ENCODE results near the gene CCDC40. TPM values are rescaled to one million over a fixed set of nuclear protein-coding genes. Genes with fewer than 3 reads are reported as not detected.
A peak's percentile ranks its signal among the peaks of the same experiment; 100 is the strongest.

CCDC40 gene
- total RNA-seq, 4 donors from 2014 or later: 6.7 to 17.3 (median 9.4) TPM

DNA sequence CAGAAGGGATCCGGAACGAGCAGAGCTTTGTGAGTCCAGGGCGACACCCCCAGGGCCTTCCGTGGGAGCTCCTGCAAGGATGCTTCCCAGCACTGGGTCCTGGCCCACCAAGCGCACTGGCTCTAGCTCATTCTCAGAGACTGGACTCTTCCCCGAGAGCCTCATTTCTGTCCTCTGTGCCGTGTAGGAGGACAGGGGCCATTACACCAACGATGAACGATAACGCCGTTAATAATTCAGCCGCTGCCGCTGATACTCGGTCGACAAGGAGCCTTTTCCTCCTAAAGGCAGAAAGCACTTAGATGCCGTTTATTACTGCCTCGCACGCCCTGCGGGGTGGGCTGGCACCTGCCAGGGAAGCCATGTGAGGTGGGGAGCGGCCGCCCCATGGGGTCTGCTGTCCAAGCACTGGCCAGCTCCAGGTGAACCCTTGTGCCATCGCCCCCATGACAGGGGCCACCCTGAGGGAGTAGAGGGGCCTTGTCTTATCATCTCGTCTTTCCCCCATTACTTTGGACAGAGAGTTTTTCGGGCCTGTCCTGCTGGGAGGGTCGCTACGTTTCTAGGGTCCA is 34.3 kb upstream of the CCDC40 start:
- TF ChIP-seq POLR2A (IDR thresholded peaks at IDR 0.05): no peak
- H3K27me3 ChIP-seq: no peaks in the 10 kb centered on the region
- no peak overlapping the region for H3K27ac ChIP-seq
- no peak overlapping the region for H3K4me3 ChIP-seq (replicated peaks in 1 of 3)
- H3K4me1 ChIP-seq: peaks cover 0 to 15% of the 10 kb centered on the region in 2 donors
- no peaks in the 10 kb centered on the region for H3K36me3 ChIP-seq
- no peak for DNase-seq
- 94 to 97% methylated on average over 21 to 23 of the region's 26 CpGs for WGBS, 2 donors
- intact Hi-C loops (cut with DNase I): no loop called here
- H3K9me3 ChIP-seq: no peaks in the 10 kb centered on the region

DNA sequence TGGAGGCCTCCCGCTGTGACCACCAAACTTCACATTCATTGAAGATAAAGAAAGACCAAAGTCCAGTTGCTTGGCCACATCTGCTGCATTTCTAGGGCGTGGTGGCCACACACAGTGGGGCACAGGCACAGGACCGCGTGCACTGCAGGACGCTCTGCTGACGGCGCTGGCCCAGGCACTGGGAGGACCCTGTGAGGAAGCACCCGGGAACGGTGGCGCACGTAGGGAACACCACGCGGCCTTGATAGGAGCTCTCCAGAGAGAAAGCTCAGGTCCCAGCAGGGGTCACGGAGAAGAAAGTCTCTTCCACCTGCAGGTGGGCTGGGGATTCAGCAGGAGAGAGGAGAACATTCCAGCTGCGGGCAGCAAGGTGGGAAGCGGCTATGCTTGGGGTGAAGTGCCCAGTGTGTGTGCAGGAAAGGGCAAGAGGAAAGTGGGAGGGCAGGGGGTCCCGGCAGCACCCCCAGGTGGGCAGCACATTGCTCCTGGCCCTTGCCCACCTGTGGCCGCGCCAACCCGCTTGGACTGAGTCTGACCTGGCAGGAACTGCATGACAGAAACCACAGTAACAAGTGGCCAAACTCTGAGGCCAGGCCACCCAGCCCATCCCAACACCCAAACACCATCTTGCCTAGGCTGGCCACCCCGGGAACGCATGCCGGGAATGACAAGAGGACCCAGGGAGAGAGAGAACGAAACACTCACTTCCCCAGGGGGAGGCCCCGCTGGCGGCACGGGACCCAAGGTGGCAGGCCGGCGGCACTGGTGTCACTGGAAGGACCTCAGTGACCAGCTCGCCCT is 33.6 kb upstream of the CCDC40 start:
- H3K9me3 ChIP-seq: no peaks in the 10 kb centered on the region
- TF ChIP-seq POLR2A (IDR thresholded peaks at IDR 0.05): no peak
- TF ChIP-seq, protein P1, sequence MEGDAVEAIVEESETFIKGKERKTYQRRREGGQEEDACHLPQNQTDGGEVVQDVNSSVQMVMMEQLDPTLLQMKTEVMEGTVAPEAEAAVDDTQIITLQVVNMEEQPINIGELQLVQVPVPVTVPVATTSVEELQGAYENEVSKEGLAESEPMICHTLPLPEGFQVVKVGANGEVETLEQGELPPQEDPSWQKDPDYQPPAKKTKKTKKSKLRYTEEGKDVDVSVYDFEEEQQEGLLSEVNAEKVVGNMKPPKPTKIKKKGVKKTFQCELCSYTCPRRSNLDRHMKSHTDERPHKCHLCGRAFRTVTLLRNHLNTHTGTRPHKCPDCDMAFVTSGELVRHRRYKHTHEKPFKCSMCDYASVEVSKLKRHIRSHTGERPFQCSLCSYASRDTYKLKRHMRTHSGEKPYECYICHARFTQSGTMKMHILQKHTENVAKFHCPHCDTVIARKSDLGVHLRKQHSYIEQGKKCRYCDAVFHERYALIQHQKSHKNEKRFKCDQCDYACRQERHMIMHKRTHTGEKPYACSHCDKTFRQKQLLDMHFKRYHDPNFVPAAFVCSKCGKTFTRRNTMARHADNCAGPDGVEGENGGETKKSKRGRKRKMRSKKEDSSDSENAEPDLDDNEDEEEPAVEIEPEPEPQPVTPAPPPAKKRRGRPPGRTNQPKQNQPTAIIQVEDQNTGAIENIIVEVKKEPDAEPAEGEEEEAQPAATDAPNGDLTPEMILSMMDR (IDR thresholded peaks at IDR 0.05): no peak
- DNase-seq: no peak
- H3K27me3 ChIP-seq: no peaks in the 10 kb centered on the region
- WGBS, 2 donors: 95% methylated on average over 26 to 30 of the region's 30 CpGs
- H3K4me3 ChIP-seq (replicated peaks in 1 of 3): no peak overlapping the region
- peaks cover 0 to 15% of the 10 kb centered on the region in 2 donors for H3K4me1 ChIP-seq
- H3K27ac ChIP-seq: no peak overlapping the region
- no peaks in the 10 kb centered on the region for H3K36me3 ChIP-seq
- intact Hi-C loops (cut with DNase I): no loop called here

- H3K4me1 ChIP-seq: peaks cover 5 to 19% of the 10 kb centered on the region in 2 donors
- no peaks in the 10 kb centered on the region for H3K36me3 ChIP-seq
- DNase-seq: no peak
- intact Hi-C loops (cut with DNase I): no loop called here
- H3K9me3 ChIP-seq: no peaks in the 10 kb centered on the region
- H3K4me3 ChIP-seq (replicated peaks in 1 of 3): no peak overlapping the region
- H3K27ac ChIP-seq: no peak overlapping the region
- H3K27me3 ChIP-seq: no peaks in the 10 kb centered on the region
- TF ChIP-seq, protein P1 (IDR thresholded peaks at IDR 0.05): no peak
- no peak for TF ChIP-seq POLR2A (IDR thresholded peaks at IDR 0.05)
- WGBS, 2 donors: 94 to 97% methylated on average over 15 of the region's 15 CpGs
Observed at GRCh38 chr17:80003969-80004368, 32.5 kb upstream of the CCDC40 start.

DNA sequence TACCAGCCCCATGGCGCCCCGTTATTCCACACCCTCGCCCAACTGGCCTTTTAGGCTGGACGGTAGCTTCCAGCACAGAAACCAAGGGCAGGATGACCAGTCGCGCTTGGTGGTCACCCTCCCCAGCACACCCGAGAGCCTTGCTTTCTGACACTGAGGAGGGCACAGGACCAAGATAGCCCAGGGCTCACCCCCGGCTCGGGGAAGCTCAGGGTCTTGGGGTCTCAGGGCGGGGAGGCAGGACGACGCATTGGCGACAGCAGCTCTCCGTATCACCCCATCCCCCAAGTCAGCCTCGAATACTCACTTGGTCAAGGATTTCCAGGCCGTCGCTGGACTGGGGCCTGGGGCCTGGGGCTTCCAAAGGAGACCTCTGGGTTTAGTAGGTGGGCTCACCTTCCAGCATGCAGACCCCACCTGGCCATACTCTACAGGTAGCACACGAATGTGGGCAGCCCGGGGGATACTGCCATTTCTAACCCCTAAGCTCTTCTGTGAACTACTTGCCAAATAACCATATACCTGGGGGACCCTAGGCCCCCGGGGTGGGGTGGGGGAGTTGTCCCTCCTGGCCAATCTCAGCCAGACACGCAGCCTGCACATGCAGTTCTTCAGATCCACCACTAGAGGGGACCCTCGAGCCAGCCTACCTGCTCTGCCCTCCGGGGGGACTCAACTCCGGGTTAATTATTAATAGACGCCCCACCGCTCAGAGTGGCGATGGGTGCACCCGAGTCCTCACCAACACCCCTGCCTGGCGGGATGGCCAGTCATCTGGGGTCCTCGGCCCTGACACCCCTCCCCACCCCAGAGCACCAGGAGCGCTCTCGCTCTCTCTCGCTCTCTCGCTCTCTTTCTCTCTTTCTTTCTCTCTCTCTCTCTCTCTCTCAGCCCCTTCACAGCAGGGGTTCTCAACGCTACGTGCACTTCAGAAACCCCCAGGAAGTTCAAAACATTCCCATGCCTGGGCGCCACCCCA is 30.8 kb upstream of the CCDC40 start:
- 46 to 47% methylated on average over 34 to 36 of the region's 37 CpGs for WGBS, 2 donors
- Histone ChIP-seq H3K4me1 (peaks cover 8 to 25% of the 10 kb centered on the region in 2 donors), H3K4me3 (replicated peaks in 1 of 3) (peak overlapping the region in 1 of 3 donors; percentile 6), H3K9me3 (no peaks in the 10 kb centered on the region), H3K27ac (peak overlapping the region in 1 of 3 donors; percentile 6), H3K36me3 (no peaks in the 10 kb centered on the region), H3K27me3 (no peaks in the 10 kb centered on the region)
- TF ChIP-seq, protein P1 (IDR thresholded peaks at IDR 0.05): peak; percentile 89 to 100 (median 96)
- no peak for TF ChIP-seq POLR2A (IDR thresholded peaks at IDR 0.05)
- intact Hi-C loops (cut with DNase I): loop anchor here (2.0 to 5.0 kb wide), 3 partner anchors 27 to 97 kb away; partner anchors contain the start of gene GAA
- peak; percentile 40 to 60 for DNase-seq

- TF ChIP-seq, protein P1 (IDR thresholded peaks at IDR 0.05): no peak
- no peak for TF ChIP-seq POLR2A (IDR thresholded peaks at IDR 0.05)
- WGBS, 2 donors: 36 to 53% methylated on average over 8 of the region's 8 CpGs
- Histone ChIP-seq H3K36me3 (no peaks in the 10 kb centered on the region), H3K4me3 (replicated peaks in 1 of 3) (peak overlapping the region in 1 of 3 donors; percentile 6), H3K9me3 (no peaks in the 10 kb centered on the region), H3K4me1 (peaks cover 8 to 25% of the 10 kb centered on the region in 2 donors), H3K27ac (peak overlapping the region in 1 of 3 donors; percentile 6), H3K27me3 (no peaks in the 10 kb centered on the region)
- peak; percentile 32 to 34 for DNase-seq
- intact Hi-C loops (cut with DNase I): loop anchor here (2.0 to 5.0 kb wide), 3 partner anchors 26 to 96 kb away; partner anchors contain the start of gene GAA
Observed at GRCh38 chr17:80006339-80006720, 30.1 kb upstream of the CCDC40 start.

All from thyroid gland (tissue), 4 donors.